NCI-H82 treated with DMSO at 0.1 percent for 48 hours (cell line): ENCODE results near the gene KLK15.
A peak's percentile ranks its signal among the peaks of the same experiment; 100 is the strongest.

Source experiments
- DNase-seq: peaks from one replicate; lab custom pipeline; 2025; ENCODE audit not compliant: unreplicated experiment; lab: John Stamatoyannopoulos, UW

The KLK15 gene

GRCh38 chr19:50843701-50844221, 10.4 kb upstream of the KLK15 start:
- DNase-seq = no peak

- DNase-seq = no peak
These were observed 9.8 kb upstream of the KLK15 start for GRCh38 chr19:50843205-50843604.

GRCh38 chr19:50842130-50842529, 8.8 kb upstream of the KLK15 start:
- no peak for DNase-seq

- no peak for DNase-seq
These were observed 6.6 kb upstream of the KLK15 start for GRCh38 chr19:50839712-50840655.

GRCh38 chr19:50838239-50838638, 4.9 kb upstream of the KLK15 start:
- DNase-seq = no peak

- no peak for DNase-seq
These were observed 3.9 kb upstream of the KLK15 start for GRCh38 chr19:50837300-50837699.

GRCh38 chr19:50836543-50837195, 3.3 kb upstream of the KLK15 start:
- DNase-seq = no peak

- peak; percentile 27 for DNase-seq
These were observed 2.6 kb upstream of the KLK15 start for GRCh38 chr19:50835785-50836542.

- no peak for DNase-seq
These were observed 1.9 kb upstream of the KLK15 start for GRCh38 chr19:50835103-50835784.

GRCh38 chr19:50833802-50834167, 411 bp upstream of the KLK15 start:
- DNase-seq = no peak

GRCh38 chr19:50832666-50833065, 708 bp downstream of the KLK15 start:
- no peak for DNase-seq

- no peak for DNase-seq
These were observed 2.4 kb downstream of the KLK15 start for GRCh38 chr19:50831026-50831396.

- DNase-seq = no peak
These were observed 2.9 kb downstream of the KLK15 start for GRCh38 chr19:50830266-50831025.

- DNase-seq = no peak
These were observed 3.6 kb downstream of the KLK15 start for GRCh38 chr19:50829801-50830200.

- DNase-seq = no peak
These were observed 5.9 kb downstream of the KLK15 start for GRCh38 chr19:50827476-50827875.

- no peak for DNase-seq
These were observed 6.7 kb downstream of the KLK15 start for GRCh38 chr19:50826492-50827240.

- no peak for DNase-seq
These were observed 9.9 kb downstream of the KLK15 start, which contains the start of gene KLK1 for GRCh38 chr19:50823389-50824042. KLK1 (minus strand) TSS chr19:50823787; CDS start chr19:50823748, 39 bp downstream.

GRCh38 chr19:50822661-50823208, 10.6 kb downstream of the KLK15 start:
- no peak for DNase-seq

GRCh38 chr19:50821622-50822021, 11.8 kb downstream of the KLK15 start:
- no peak for DNase-seq
